ENCODE data around the gene SLMAP.

Gene SLMAP

GRCh38 chr3:57837686-57838085 lies 81.6 kb downstream of the SLMAP start:
- H3K27ac ChIP-seq (ENCODE audit: low read depth, low read length), result no peak overlapping the region
- H3K4me3 ChIP-seq (ENCODE audit: low read depth in 1 of 5, low read length in 5 of 5), result no peak overlapping the region
- no peaks in the 10 kb centered on the region for H3K27me3 ChIP-seq (ENCODE audit: control insufficient read depth in 5 of 5, insufficient read depth in 4 of 5, low read length in 5 of 5)
- no peak overlapping the region for H3K9ac ChIP-seq (ENCODE audit: low read length in 5 of 5)
- H3K9me3 ChIP-seq (ENCODE audit: control insufficient read depth in 5 of 5, low read length in 5 of 5), result no peaks in the 10 kb centered on the region
- peaks cover 0 to 4% (median 0%) of the 10 kb centered on the region in 5 donors for H3K36me3 ChIP-seq (ENCODE audit: control insufficient read depth in 5 of 5, insufficient read depth in 5 of 5, low read length in 5 of 5)
- H3K4me1 ChIP-seq (ENCODE audit: control insufficient read depth in 5 of 5, insufficient read depth in 5 of 5, low read length in 5 of 5), result no peaks in the 10 kb centered on the region

DNA sequence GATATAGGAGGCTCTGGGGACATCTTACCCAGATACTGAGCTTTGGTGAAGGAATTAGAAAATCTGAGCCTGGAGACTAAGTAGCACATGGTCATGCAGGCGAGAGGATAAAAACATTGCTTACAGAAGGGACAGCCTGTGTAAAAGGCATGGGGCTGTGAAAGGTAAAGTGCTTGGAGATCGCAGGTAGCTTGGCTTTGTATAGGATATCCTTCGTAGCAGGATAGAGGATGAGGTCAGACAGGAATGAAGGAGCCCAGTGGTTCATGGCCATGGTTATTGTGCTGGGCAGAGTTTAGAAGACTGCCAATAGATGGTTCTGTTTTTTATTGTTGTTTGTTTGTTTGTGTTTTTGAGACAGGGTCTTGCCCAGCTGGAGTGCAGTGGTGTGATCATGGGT lies 82.5 kb downstream of the SLMAP start:
- no peak overlapping the region for H3K27ac ChIP-seq (ENCODE audit: low read depth, low read length)
- no peak overlapping the region for H3K4me3 ChIP-seq (ENCODE audit: low read depth in 1 of 5, low read length in 5 of 5)
- H3K9me3 ChIP-seq (ENCODE audit: control insufficient read depth in 5 of 5, low read length in 5 of 5), result no peaks in the 10 kb centered on the region
- no peaks in the 10 kb centered on the region for H3K27me3 ChIP-seq (ENCODE audit: control insufficient read depth in 5 of 5, insufficient read depth in 4 of 5, low read length in 5 of 5)
- H3K9ac ChIP-seq (ENCODE audit: low read length in 5 of 5), result no peak overlapping the region
- H3K4me1 ChIP-seq (ENCODE audit: control insufficient read depth in 5 of 5, insufficient read depth in 5 of 5, low read length in 5 of 5), result no peaks in the 10 kb centered on the region
- H3K36me3 ChIP-seq (ENCODE audit: control insufficient read depth in 5 of 5, insufficient read depth in 5 of 5, low read length in 5 of 5), result peaks cover 0 to 4% (median 0%) of the 10 kb centered on the region in 5 donors

DNA sequence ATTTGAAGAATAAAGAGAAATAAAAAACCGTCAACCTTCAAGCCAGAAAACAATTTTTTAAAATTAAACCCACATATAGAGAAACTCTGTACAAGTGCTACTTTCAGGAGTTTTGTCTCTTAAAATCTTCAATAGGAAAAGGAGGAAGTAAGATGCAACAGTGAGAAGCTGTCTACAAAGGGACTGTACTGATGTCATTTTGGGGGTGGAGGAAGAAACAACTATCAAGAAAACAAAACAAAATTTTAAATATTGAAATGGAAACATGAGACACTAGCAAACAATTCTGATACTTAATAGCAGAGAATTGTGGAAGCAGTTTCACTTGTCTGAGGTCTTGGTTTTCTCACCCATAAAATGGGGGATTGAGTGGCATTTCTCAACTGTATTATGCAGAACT lies 84.4 kb downstream of the SLMAP start:
- no peak overlapping the region for H3K4me3 ChIP-seq (ENCODE audit: low read depth in 1 of 5, low read length in 5 of 5)
- H3K27me3 ChIP-seq (ENCODE audit: control insufficient read depth in 5 of 5, insufficient read depth in 4 of 5, low read length in 5 of 5), result no peaks in the 10 kb centered on the region
- no peaks in the 10 kb centered on the region for H3K4me1 ChIP-seq (ENCODE audit: control insufficient read depth in 5 of 5, insufficient read depth in 5 of 5, low read length in 5 of 5)
- H3K9ac ChIP-seq (ENCODE audit: low read length in 5 of 5), result no peak overlapping the region
- no peaks in the 10 kb centered on the region for H3K36me3 ChIP-seq (ENCODE audit: control insufficient read depth in 5 of 5, insufficient read depth in 5 of 5, low read length in 5 of 5)
- no peaks in the 10 kb centered on the region for H3K9me3 ChIP-seq (ENCODE audit: control insufficient read depth in 5 of 5, low read length in 5 of 5)
- no peak overlapping the region for H3K27ac ChIP-seq (ENCODE audit: low read depth, low read length)

- Histone ChIP-seq H3K9ac (ENCODE audit: low read length in 5 of 5) (no peak overlapping the region), H3K36me3 (ENCODE audit: control insufficient read depth in 5 of 5, insufficient read depth in 5 of 5, low read length in 5 of 5) (peaks cover 0 to 3% (median 0%) of the 10 kb centered on the region in 5 donors), H3K9me3 (ENCODE audit: control insufficient read depth in 5 of 5, low read length in 5 of 5) (no peaks in the 10 kb centered on the region), H3K4me1 (ENCODE audit: control insufficient read depth in 5 of 5, insufficient read depth in 5 of 5, low read length in 5 of 5) (no peaks in the 10 kb centered on the region), H3K27ac (ENCODE audit: low read depth, low read length) (no peak overlapping the region), H3K4me3 (ENCODE audit: low read depth in 1 of 5, low read length in 5 of 5) (no peak overlapping the region), H3K27me3 (ENCODE audit: control insufficient read depth in 5 of 5, insufficient read depth in 4 of 5, low read length in 5 of 5) (no peaks in the 10 kb centered on the region)
These were observed 85.7 kb downstream of the SLMAP start for GRCh38 chr3:57841818-57842217.

DNA sequence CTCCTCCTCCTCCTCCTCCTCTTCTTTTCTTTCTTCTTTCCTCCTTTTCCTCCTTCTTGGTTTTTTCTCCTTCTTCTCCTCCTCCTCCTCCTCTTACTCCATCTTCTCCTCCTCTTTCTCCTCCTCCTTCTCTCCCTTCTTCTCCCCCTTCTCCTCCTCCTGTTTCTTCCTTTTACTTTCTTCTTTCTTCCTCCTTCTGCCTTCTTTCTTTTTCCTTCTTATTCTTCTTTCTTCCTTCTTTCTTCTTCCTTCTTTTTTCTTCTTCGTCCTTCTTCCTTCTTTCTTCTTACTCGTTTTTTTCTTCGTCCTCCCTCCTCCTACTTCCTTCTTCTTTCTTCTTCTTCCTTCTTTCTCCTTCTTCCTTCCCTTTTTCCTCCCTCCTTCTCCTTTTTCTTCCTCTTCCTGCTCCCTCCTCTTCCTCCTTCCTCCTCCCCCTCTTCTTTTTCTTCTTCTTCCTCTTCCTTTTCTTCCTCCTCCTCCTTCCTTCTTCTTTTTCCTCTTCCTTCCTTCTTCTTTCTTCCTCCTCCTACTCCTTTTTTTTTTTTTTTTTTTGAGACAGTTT lies 92.1 kb downstream of the SLMAP start:
- Histone ChIP-seq H3K36me3 (ENCODE audit: control insufficient read depth in 5 of 5, insufficient read depth in 5 of 5, low read length in 5 of 5) (peaks cover 0 to 6% (median 3%) of the 10 kb centered on the region in 5 donors), H3K4me1 (ENCODE audit: control insufficient read depth in 5 of 5, insufficient read depth in 5 of 5, low read length in 5 of 5) (no peaks in the 10 kb centered on the region), H3K27ac (ENCODE audit: low read depth, low read length) (no peak overlapping the region), H3K4me3 (ENCODE audit: low read depth in 1 of 5, low read length in 5 of 5) (no peak overlapping the region), H3K9me3 (ENCODE audit: control insufficient read depth in 5 of 5, low read length in 5 of 5) (no peaks in the 10 kb centered on the region), H3K27me3 (ENCODE audit: control insufficient read depth in 5 of 5, insufficient read depth in 4 of 5, low read length in 5 of 5) (no peaks in the 10 kb centered on the region), H3K9ac (ENCODE audit: low read length in 5 of 5) (no peak overlapping the region)

- Histone ChIP-seq H3K4me1 (ENCODE audit: control insufficient read depth in 5 of 5, insufficient read depth in 5 of 5, low read length in 5 of 5) (no peaks in the 10 kb centered on the region), H3K9ac (ENCODE audit: low read length in 5 of 5) (no peak overlapping the region), H3K27ac (ENCODE audit: low read depth, low read length) (no peak overlapping the region), H3K27me3 (ENCODE audit: control insufficient read depth in 5 of 5, insufficient read depth in 4 of 5, low read length in 5 of 5) (no peaks in the 10 kb centered on the region), H3K4me3 (ENCODE audit: low read depth in 1 of 5, low read length in 5 of 5) (no peak overlapping the region), H3K9me3 (ENCODE audit: control insufficient read depth in 5 of 5, low read length in 5 of 5) (no peaks in the 10 kb centered on the region), H3K36me3 (ENCODE audit: control insufficient read depth in 5 of 5, insufficient read depth in 5 of 5, low read length in 5 of 5) (peaks cover 0 to 4% (median 3%) of the 10 kb centered on the region in 5 donors)
These were observed 95.2 kb downstream of the SLMAP start for GRCh38 chr3:57851304-57851703.

DNA sequence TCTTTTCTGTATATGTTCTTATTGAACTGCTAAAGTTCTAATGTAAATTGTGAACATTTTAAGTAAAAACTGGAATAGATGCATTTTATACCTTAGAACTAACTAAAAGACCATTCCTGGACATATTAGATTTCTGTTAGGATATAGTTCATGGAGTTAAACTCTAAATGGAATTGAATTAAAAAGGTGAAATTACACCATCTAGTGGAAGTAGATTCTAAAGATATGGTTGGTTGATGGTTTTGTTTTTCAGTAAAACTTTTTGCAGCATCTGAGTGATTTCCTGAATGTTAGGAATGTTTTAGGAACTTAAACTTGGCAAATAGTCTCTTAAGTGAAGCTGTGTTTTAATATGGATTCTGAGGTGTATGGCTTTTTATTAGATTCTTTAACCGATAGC lies 96.8 kb downstream of the SLMAP start:
- Histone ChIP-seq H3K9me3 (ENCODE audit: control insufficient read depth in 5 of 5, low read length in 5 of 5) (no peaks in the 10 kb centered on the region), H3K4me1 (ENCODE audit: control insufficient read depth in 5 of 5, insufficient read depth in 5 of 5, low read length in 5 of 5) (no peaks in the 10 kb centered on the region), H3K27me3 (ENCODE audit: control insufficient read depth in 5 of 5, insufficient read depth in 4 of 5, low read length in 5 of 5) (no peaks in the 10 kb centered on the region), H3K27ac (ENCODE audit: low read depth, low read length) (no peak overlapping the region), H3K36me3 (ENCODE audit: control insufficient read depth in 5 of 5, insufficient read depth in 5 of 5, low read length in 5 of 5) (peaks cover 3 to 6% (median 4%) of the 10 kb centered on the region in 5 donors), H3K9ac (ENCODE audit: low read length in 5 of 5) (no peak overlapping the region), H3K4me3 (ENCODE audit: low read depth in 1 of 5, low read length in 5 of 5) (no peak overlapping the region)

GRCh38 chr3:57855281-57855680 lies 99.2 kb downstream of the SLMAP start:
- Histone ChIP-seq H3K9me3 (ENCODE audit: control insufficient read depth in 5 of 5, low read length in 5 of 5) (no peaks in the 10 kb centered on the region), H3K27ac (ENCODE audit: low read depth, low read length) (no peak overlapping the region), H3K36me3 (ENCODE audit: control insufficient read depth in 5 of 5, insufficient read depth in 5 of 5, low read length in 5 of 5) (peaks cover 3 to 18% (median 7%) of the 10 kb centered on the region in 5 donors), H3K9ac (ENCODE audit: low read length in 5 of 5) (no peak overlapping the region), H3K4me1 (ENCODE audit: control insufficient read depth in 5 of 5, insufficient read depth in 5 of 5, low read length in 5 of 5) (no peaks in the 10 kb centered on the region), H3K27me3 (ENCODE audit: control insufficient read depth in 5 of 5, insufficient read depth in 4 of 5, low read length in 5 of 5) (no peaks in the 10 kb centered on the region), H3K4me3 (ENCODE audit: low read depth in 1 of 5, low read length in 5 of 5) (no peak overlapping the region)

DNA sequence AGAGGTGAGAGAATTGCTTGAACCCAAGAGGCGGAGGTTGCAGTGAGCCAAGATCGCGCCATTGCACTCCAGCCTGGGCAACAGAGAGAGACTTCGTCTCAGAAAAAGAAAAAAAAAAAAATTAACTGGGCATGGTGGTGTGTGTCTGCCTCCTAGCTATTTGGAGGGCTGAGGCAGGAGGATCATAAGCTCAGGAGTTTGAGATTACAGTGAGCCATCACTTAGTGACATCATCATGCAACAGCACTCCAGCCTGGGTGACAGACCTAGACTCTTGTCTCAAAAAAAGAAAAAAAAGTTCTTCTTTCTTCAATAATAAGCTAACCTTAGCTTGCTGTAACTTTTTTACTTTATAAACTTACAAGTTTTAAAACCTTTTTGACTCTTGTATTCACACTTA lies 99.8 kb downstream of the SLMAP start:
- Histone ChIP-seq H3K36me3 (ENCODE audit: control insufficient read depth in 5 of 5, insufficient read depth in 5 of 5, low read length in 5 of 5) (peaks cover 6 to 18% (median 9%) of the 10 kb centered on the region in 5 donors), H3K4me3 (ENCODE audit: low read depth in 1 of 5, low read length in 5 of 5) (no peak overlapping the region), H3K27me3 (ENCODE audit: control insufficient read depth in 5 of 5, insufficient read depth in 4 of 5, low read length in 5 of 5) (no peaks in the 10 kb centered on the region), H3K4me1 (ENCODE audit: control insufficient read depth in 5 of 5, insufficient read depth in 5 of 5, low read length in 5 of 5) (no peaks in the 10 kb centered on the region), H3K9ac (ENCODE audit: low read length in 5 of 5) (no peak overlapping the region), H3K9me3 (ENCODE audit: control insufficient read depth in 5 of 5, low read length in 5 of 5) (no peaks in the 10 kb centered on the region), H3K27ac (ENCODE audit: low read depth, low read length) (no peak overlapping the region)

GRCh38 chr3:57856675-57857074 lies 100.6 kb downstream of the SLMAP start:
- Histone ChIP-seq H3K4me1 (ENCODE audit: control insufficient read depth in 5 of 5, insufficient read depth in 5 of 5, low read length in 5 of 5) (no peaks in the 10 kb centered on the region), H3K27me3 (ENCODE audit: control insufficient read depth in 5 of 5, insufficient read depth in 4 of 5, low read length in 5 of 5) (no peaks in the 10 kb centered on the region), H3K9me3 (ENCODE audit: control insufficient read depth in 5 of 5, low read length in 5 of 5) (no peaks in the 10 kb centered on the region), H3K27ac (ENCODE audit: low read depth, low read length) (no peak overlapping the region), H3K9ac (ENCODE audit: low read length in 5 of 5) (no peak overlapping the region), H3K36me3 (ENCODE audit: control insufficient read depth in 5 of 5, insufficient read depth in 5 of 5, low read length in 5 of 5) (peaks cover 6 to 16% (median 10%) of the 10 kb centered on the region in 5 donors), H3K4me3 (ENCODE audit: low read depth in 1 of 5, low read length in 5 of 5) (no peak overlapping the region)

DNA sequence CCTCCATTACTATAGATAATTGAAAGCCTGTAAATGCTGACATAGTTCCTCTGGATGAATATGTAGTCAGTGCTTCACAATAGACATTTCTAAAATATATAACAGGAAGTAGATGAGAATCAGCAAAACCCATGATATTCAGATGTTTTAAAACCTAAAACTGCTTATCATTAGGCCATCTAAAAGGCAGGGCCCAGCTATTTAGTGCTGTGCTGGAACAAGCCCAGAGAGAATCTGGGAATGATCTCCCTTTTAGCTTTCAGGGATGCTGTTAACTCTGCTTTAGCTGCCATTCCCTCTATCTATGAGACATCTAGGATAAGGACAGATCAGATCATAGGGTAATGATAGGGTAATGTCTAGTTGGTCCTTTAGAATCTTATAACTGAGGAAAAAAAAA lies 106.8 kb downstream of the SLMAP start:
- Histone ChIP-seq H3K27me3 (ENCODE audit: control insufficient read depth in 5 of 5, insufficient read depth in 4 of 5, low read length in 5 of 5) (no peaks in the 10 kb centered on the region), H3K36me3 (ENCODE audit: control insufficient read depth in 5 of 5, insufficient read depth in 5 of 5, low read length in 5 of 5) (peaks cover 15 to 33% (median 20%) of the 10 kb centered on the region in 5 donors), H3K27ac (ENCODE audit: low read depth, low read length) (no peak overlapping the region), H3K4me1 (ENCODE audit: control insufficient read depth in 5 of 5, insufficient read depth in 5 of 5, low read length in 5 of 5) (no peaks in the 10 kb centered on the region), H3K4me3 (ENCODE audit: low read depth in 1 of 5, low read length in 5 of 5) (no peak overlapping the region), H3K9me3 (ENCODE audit: control insufficient read depth in 5 of 5, low read length in 5 of 5) (no peaks in the 10 kb centered on the region), H3K9ac (ENCODE audit: low read length in 5 of 5) (no peak overlapping the region)
